IPS DF 4.7 (cell line): ENCODE data around the gene WDR33.

Experiments
- DNase-seq: peaks from one replicate; pipeline ENCODE4 v3.0.0-alpha.2; 2013; ENCODE audit warnings: low spot score; ENCODE audit errors: extremely low read depth

WDR33 gene

GRCh38 chr2:127697482-127698180 lies 113.3 kb downstream of the WDR33 start:
- no peak for DNase-seq

- DNase-seq = no peak
These were observed 115.2 kb downstream of the WDR33 start for GRCh38 chr2:127695491-127696472.

- no peak for DNase-seq
These were observed 116.0 kb downstream of the WDR33 start for GRCh38 chr2:127694986-127695385.

GRCh38 chr2:127690696-127691095 lies 120.3 kb downstream of the WDR33 start:
- DNase-seq = no peak

GRCh38 chr2:127688405-127688804 lies 122.6 kb downstream of the WDR33 start:
- DNase-seq = no peak

GRCh38 chr2:127685410-127686080 lies 125.4 kb downstream of the WDR33 start:
- DNase-seq = no peak

- DNase-seq = no peak
These were observed 127.2 kb downstream of the WDR33 start for GRCh38 chr2:127683757-127684156.

GRCh38 chr2:127683056-127683455 lies 127.9 kb downstream of the WDR33 start:
- no peak for DNase-seq

- no peak for DNase-seq
These were observed 128.8 kb downstream of the WDR33 start for GRCh38 chr2:127681976-127682857.

- no peak for DNase-seq
These were observed 129.6 kb downstream of the WDR33 start for GRCh38 chr2:127681288-127681804.

GRCh38 chr2:127680706-127681287 lies 130.2 kb downstream of the WDR33 start:
- DNase-seq = no peak

GRCh38 chr2:127679680-127680361 lies 131.2 kb downstream of the WDR33 start:
- no peak for DNase-seq

- DNase-seq = no peak
These were observed 132.0 kb downstream of the WDR33 start for GRCh38 chr2:127678991-127679390.

- DNase-seq = no peak
These were observed 132.4 kb downstream of the WDR33 start for GRCh38 chr2:127678531-127678930.

GRCh38 chr2:127676906-127677305 lies 134.1 kb downstream of the WDR33 start:
- no peak for DNase-seq

GRCh38 chr2:127675331-127676261 lies 135.4 kb downstream of the WDR33 start, which contains the start of gene LIMS2:
LIMS2 (minus strand) TSS chr2:127675530; CDS start chr2:127675024, 506 bp downstream.
- DNase-seq = no peak

GRCh38 chr2:127674241-127675209 lies 136.4 kb downstream of the WDR33 start:
- no peak for DNase-seq
